HEK293 (cell line): ENCODE results near the gene SCUBE1.

ENCODE experiments used
- SALL2 ChIP-seq: fragments of 450-650 bp; formaldehyde crosslinking; IDR thresholded peaks from 2 replicates; pipeline ENCODE4 v1.5.0; 2017; ENCODE audit warnings: missing biosample characterization, mild to moderate bottlenecking, missing genetic modification characterization, borderline replicate concordance
- TF ChIP-seq, protein P1 (sequence below): fragments of 450-650 bp; formaldehyde crosslinking; IDR thresholded peaks from 2 replicates; pipeline ENCODE4 v1.5.1; 2016; ENCODE audit warnings: missing biosample characterization, missing genetic modification characterization

DNA sequence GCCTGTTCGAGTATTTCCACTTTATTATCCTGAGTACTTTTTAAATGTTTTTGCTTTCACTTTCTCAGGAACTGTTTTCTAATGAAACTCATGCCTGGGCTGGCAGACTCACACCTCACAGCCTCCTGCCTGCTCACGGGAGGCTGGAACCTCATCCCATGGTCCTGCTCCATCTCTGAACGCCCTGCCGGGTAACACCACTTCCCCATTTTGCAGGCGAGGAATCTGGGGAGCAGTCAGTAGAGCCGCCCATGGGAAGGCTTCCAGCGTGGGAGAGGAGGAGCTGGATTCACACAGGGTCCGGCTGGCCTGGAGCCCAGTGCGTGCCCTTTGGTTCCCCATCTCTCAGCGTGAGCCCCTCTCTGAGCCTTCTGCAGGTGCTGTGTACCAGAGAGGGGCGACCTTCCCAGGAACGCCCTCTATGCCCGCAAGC, 53.6 kb downstream of the SCUBE1 start:
- TF ChIP-seq, protein P1, sequence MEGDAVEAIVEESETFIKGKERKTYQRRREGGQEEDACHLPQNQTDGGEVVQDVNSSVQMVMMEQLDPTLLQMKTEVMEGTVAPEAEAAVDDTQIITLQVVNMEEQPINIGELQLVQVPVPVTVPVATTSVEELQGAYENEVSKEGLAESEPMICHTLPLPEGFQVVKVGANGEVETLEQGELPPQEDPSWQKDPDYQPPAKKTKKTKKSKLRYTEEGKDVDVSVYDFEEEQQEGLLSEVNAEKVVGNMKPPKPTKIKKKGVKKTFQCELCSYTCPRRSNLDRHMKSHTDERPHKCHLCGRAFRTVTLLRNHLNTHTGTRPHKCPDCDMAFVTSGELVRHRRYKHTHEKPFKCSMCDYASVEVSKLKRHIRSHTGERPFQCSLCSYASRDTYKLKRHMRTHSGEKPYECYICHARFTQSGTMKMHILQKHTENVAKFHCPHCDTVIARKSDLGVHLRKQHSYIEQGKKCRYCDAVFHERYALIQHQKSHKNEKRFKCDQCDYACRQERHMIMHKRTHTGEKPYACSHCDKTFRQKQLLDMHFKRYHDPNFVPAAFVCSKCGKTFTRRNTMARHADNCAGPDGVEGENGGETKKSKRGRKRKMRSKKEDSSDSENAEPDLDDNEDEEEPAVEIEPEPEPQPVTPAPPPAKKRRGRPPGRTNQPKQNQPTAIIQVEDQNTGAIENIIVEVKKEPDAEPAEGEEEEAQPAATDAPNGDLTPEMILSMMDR: no peak
- TF ChIP-seq SALL2: no peak
